HFF-Myc (cell line): ENCODE measurements around the gene ADAMTS10.
"Not testable (repeated sequence)": the region's sequence is repeated elsewhere in the genome, so short reads cannot be mapped to it uniquely, and the experiment has no call there.

Experiments
- DNase-seq: peaks from one replicate; pipeline ENCODE4 v3.0.0-alpha.2; 2011; ENCODE audit warnings: low read depth; ENCODE audit errors: extremely low read depth
- H3K4me3 ChIP-seq: replicated peaks from 2 replicates; pipeline ENCODE4 v1.5.1; 2011; ENCODE audit warnings: low read depth, mild to moderate bottlenecking, control low read depth, low read length
- TF ChIP-seq, protein P1 (sequence below): IDR thresholded peaks from 2 replicates; pipeline ENCODE4 v1.5.1; 2012; ENCODE audit warnings: mild to moderate bottlenecking, low read depth, low read length, control low read depth; ENCODE audit errors: missing control alignments

ADAMTS10 gene

DNA sequence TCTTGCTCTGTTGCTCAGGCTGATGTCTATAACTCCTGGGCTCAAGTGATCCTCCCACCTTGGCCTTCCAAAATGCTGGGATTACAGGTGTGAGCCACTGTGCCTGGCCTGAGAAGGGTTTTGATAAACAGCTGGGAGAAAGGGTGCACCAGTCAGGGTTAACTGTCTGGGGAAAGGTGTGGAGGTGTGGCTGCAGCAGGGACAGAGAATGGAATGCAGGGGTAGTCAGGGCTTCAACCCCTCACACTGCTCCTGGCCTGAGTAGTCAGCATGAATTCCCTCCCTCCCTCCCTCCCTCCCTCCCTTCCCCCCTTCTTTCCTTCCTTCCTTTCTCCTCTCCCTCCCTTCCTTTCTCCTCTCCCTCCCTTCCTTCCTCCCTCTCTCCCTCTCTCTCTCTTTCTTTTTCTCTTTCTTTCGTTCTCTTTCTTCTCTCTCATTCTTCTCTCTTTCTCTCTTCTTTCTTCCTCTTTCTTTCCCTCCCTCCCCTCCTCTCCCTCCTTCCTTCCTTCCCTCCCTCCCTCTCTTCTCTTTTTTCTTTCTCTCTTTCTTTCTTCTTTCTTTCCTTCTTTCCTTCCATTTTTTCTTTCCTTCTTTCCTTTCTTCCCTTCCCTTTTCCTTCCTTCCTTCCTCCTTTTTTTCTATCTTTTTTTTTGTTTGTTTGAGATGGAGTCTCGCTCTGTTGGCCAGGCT, 49.3 kb downstream of the ADAMTS10 start:
- TF ChIP-seq, protein P1, sequence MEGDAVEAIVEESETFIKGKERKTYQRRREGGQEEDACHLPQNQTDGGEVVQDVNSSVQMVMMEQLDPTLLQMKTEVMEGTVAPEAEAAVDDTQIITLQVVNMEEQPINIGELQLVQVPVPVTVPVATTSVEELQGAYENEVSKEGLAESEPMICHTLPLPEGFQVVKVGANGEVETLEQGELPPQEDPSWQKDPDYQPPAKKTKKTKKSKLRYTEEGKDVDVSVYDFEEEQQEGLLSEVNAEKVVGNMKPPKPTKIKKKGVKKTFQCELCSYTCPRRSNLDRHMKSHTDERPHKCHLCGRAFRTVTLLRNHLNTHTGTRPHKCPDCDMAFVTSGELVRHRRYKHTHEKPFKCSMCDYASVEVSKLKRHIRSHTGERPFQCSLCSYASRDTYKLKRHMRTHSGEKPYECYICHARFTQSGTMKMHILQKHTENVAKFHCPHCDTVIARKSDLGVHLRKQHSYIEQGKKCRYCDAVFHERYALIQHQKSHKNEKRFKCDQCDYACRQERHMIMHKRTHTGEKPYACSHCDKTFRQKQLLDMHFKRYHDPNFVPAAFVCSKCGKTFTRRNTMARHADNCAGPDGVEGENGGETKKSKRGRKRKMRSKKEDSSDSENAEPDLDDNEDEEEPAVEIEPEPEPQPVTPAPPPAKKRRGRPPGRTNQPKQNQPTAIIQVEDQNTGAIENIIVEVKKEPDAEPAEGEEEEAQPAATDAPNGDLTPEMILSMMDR, result no peak
- no peak for DNase-seq
- no peak overlapping the region for H3K4me3 ChIP-seq

GRCh38 chr19:8558325-8558724, 52.2 kb downstream of the ADAMTS10 start:
- no peak overlapping the region for H3K4me3 ChIP-seq
- DNase-seq, result no peak
- TF ChIP-seq, protein P1, result no peak

- DNase-seq, result no peak
- TF ChIP-seq, protein P1, result no peak
- no peak overlapping the region for H3K4me3 ChIP-seq
These were observed 52.8 kb downstream of the ADAMTS10 start for GRCh38 chr19:8557642-8558238.

- DNase-seq, H3K4me3 ChIP-seq: not testable (repeated sequence)
These were observed 56.8 kb downstream of the ADAMTS10 start for GRCh38 chr19:8553729-8554128.

DNA sequence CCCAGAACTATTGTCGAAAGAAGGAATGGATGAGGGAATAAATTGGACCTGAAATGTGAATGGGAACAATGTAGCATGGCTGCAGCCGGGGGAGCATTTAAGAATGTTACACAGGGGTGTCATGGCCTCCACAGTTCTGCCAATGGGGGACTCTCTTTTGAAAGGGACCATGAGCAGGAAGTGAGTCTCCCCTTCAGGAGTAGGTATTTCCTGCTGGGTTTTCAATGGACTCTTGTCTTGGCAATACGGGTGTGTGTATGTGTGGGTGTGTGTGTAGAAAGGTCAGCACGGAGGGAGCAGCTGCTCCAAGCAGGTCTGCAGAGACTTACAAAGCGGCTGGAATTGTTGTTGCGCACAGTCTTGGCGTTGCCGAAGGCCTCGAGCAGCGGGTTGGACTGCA, 57.7 kb downstream of the ADAMTS10 start:
- H3K4me3 ChIP-seq, result no peak overlapping the region
- TF ChIP-seq, protein P1, result no peak
- DNase-seq, result no peak

DNA sequence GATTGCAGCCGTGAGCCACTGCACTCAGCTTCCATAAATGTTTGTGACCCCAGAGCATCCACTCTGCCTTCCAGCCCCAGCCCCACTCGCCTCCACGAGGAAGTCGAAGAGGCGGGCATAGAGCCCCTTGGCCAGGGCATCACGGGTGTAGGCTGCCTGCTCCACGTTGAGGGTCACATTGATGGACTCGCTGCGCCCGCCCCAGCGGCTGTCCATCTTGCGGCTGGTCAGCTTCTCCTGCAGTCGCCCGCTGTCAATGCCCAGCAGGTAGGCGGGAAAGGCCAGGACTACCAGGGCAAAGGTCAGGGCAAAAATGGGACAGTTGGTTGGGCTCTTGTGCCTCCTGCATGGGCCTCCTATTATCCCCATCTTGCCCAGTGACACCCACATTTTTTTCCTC, 60.4 kb downstream of the ADAMTS10 start:
- TF ChIP-seq, protein P1, result no peak
- no peak for DNase-seq

DNA sequence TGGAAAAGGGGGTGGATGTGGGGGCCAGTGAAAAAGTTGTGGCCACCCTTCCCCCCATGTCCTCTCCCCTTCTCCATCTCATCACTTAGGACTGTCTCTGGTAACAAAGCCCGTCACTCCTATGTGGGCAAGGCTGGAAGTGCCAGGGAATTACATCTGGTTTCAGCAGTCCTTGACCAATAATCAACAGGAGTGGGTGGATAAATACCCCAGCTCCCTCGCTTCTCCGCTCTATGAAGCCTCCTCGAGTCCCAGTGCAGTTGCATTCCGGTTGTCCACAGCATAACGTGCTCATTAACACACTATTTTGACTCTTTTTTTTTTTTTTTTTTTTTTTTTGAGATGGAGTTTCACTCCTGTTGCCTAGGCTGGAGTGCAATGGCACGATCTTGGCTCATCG, 64.8 kb downstream of the ADAMTS10 start:
- TF ChIP-seq, protein P1, result no peak
- H3K4me3 ChIP-seq, result no peak overlapping the region
- DNase-seq, result no peak

More for the DNA sequence above, 60.4 kb downstream of the ADAMTS10 start:
- no peak overlapping the region for H3K4me3 ChIP-seq
